Muscle layer of colon (tissue), 2 donors: ENCODE measurements around the gene SLC22A23.
A peak's percentile ranks its signal among the peaks of the same experiment; 100 is the strongest.

Experiments used
- H3K27ac ChIP-seq: one replicate; pipeline ENCODE4 v1.7.0; 2013; ENCODE audit warnings: low read depth, mild to moderate bottlenecking, low read length, moderate library complexity
- H3K27me3 ChIP-seq, 2 donors: one replicate each; pipeline ENCODE4 v1.7.0; 2013; ENCODE audit warnings: low read length in 2 of 2, mild to moderate bottlenecking in 2 of 2; ENCODE audit not compliant: insufficient read depth in 2 of 2, control insufficient read depth in 1 of 2
- H3K36me3 ChIP-seq: one replicate; pipeline ENCODE4 v1.7.0; 2013; ENCODE audit warnings: mild to moderate bottlenecking, low read length; ENCODE audit not compliant: insufficient read depth
- H3K4me1 ChIP-seq: one replicate; pipeline ENCODE4 v1.7.0; 2013; ENCODE audit warnings: mild to moderate bottlenecking, low read length; ENCODE audit not compliant: insufficient read depth
- H3K4me3 ChIP-seq, 2 donors: one replicate each; pipeline ENCODE4 v1.7.0; 2013; ENCODE audit warnings: low read length in 2 of 2, low read depth in 1 of 2, mild to moderate bottlenecking in 1 of 2, moderate library complexity in 1 of 2
- H3K9ac ChIP-seq: one replicate; pipeline ENCODE4 v1.7.0; 2013; ENCODE audit warnings: low read length
- H3K9me3 ChIP-seq: one replicate; pipeline ENCODE4 v1.7.0; 2013; ENCODE audit warnings: mild to moderate bottlenecking, low read length
- donor health status: abdominal sarcoma.
- donor health status: Adenocarcinoma of cecum.

The SLC22A23 gene

DNA sequence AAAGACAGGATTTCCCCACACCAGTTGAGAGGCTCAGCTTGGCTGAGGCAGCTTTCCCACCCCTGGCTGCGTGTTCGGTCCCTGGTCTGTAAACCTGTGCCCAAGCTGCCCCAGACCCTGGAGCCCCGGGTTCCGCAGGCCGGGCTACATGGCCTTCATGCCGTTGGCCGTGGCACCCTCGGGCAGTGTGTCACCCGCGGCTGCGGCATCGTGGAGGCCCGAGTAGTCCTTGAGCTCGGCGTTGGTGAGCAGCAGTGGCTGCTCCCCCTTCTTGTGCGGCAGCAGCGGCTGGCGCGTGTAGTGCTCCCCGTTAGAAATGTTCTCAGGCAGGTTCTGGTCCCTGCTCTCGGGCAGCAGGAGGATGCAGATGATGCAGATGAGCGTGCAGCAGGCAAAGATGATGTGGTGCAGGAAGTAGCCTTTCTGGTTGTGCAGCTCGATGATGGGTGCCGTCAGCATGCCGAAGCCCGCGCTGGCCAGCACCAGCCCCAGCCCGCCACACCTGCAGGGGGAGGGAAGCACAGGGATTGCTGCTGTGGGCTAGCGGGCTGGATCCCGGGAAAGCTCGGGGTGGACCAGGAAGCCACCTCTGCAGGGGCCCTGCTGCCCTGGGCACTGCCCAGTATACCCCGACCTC is 183.8 kb downstream of the SLC22A23 start:
- H3K27me3 ChIP-seq, result no peaks in the 10 kb centered on the region
- H3K27ac ChIP-seq, result no peak overlapping the region
- H3K9ac ChIP-seq, result no peak overlapping the region
- peaks cover 6% of the 10 kb centered on the region for H3K4me1 ChIP-seq
- H3K9me3 ChIP-seq, result no peaks in the 10 kb centered on the region
- peaks cover 35% of the 10 kb centered on the region for H3K36me3 ChIP-seq
- no peak overlapping the region for H3K4me3 ChIP-seq

DNA sequence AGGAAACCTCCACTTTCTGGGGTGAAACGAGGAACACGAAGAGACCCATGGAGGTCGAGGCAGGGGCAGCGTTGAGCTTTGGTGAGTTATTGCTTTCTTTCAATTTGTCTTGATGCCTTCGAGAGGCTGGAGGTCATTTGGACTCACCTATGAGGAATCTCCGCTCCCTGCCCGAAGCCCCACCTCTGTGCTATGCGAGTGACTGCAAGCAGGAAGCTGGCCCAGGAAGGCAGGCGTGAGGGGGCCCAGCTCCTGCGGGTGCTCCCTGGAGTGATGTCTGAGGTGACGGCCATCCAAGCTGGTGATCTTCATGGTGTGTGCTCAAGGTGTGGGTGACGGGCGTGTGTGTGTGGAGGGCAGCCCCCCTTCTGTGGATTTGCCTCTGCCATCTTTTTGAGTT is 185.1 kb downstream of the SLC22A23 start:
- Histone ChIP-seq H3K27ac (no peak overlapping the region), H3K4me3 (no peak overlapping the region), H3K9ac (no peak overlapping the region), H3K27me3 (no peaks in the 10 kb centered on the region), H3K36me3 (peaks cover 35% of the 10 kb centered on the region), H3K4me1 (peaks cover 6% of the 10 kb centered on the region), H3K9me3 (no peaks in the 10 kb centered on the region)

DNA sequence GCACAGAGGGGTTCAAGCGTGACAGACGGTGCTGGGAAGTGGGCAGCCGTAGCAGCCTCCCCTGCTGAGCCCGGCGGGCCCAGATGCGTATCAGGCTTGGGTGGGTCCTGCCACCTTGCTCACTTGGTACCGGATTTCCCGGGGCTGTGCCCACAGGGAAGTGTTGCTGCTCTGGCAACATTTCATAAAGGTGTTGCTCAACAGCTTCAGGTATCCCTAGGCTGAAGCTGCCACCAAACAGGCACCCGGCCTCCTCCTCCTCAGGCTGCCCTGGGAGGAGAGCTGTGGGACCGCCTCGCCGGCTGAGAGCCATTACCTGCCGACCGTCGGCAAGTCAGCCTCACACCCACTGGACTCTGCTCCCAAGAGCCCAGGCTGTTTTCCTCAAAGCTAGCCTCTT is 186.6 kb downstream of the SLC22A23 start:
- H3K4me3 ChIP-seq, result no peak overlapping the region
- H3K27me3 ChIP-seq, result no peaks in the 10 kb centered on the region
- H3K36me3 ChIP-seq, result peaks cover 35% of the 10 kb centered on the region
- peaks cover 6% of the 10 kb centered on the region for H3K4me1 ChIP-seq
- no peak overlapping the region for H3K27ac ChIP-seq
- H3K9ac ChIP-seq, result no peak overlapping the region
- H3K9me3 ChIP-seq, result no peaks in the 10 kb centered on the region

DNA sequence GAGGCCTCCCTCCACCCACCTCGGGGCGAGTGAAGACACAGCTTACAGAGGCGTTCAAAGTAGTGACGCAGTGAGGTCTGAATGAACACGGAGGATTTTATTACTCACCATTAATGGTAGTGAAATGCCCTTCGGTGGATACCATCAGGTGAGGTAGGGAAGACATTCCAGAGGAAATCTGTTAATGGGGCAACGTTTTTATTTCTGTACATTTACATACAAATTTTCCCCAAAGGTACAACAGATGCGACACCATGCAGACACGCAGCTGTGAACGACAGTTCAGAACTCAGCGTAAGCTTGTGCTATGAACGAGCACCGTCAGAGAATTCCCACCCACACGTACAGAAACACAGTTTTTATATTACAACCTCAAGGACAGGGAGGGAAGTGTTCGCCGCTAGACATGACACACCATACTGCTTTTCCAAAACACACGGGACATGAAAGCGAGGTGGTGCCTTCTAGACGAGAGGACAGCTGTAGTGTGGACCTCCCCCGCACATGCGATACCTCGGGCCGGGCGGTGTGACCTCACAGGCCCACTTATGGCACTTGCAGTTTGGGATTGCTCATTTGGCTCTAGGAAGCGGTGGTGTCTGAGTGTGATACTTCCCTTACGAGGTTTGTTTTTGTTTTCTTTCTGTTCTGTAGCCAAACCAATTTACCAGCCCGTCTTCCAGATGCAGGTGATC is 187.4 kb downstream of the SLC22A23 start:
- Histone ChIP-seq H3K4me1 (peaks cover 6% of the 10 kb centered on the region), H3K4me3 (no peak overlapping the region), H3K36me3 (peaks cover 39% of the 10 kb centered on the region), H3K9me3 (no peaks in the 10 kb centered on the region), H3K27me3 (no peaks in the 10 kb centered on the region), H3K27ac (no peak overlapping the region), H3K9ac (no peak overlapping the region)

DNA sequence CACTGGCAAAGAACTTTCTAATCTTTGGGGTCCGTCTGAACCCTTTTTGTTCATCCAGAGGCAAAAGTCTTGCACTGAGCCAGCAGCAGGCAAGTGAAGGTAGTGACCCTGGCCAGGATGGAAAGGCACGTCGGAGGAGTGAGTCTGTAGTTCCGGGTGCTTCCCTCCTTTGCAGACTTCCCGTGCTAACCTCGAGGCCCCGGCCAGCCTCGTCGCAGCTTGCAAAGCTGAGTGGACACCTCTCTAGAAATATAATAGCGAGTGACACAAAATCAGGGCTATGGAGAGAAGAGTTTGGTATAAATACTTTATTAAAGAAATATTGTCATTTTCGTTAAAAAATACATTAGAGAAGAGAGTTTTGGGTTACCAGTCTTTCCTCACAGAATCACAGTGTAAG is 188.2 kb downstream of the SLC22A23 start:
- Histone ChIP-seq H3K9me3 (no peaks in the 10 kb centered on the region), H3K27ac (no peak overlapping the region), H3K4me1 (peaks cover 3% of the 10 kb centered on the region), H3K27me3 (no peaks in the 10 kb centered on the region), H3K4me3 (no peak overlapping the region), H3K36me3 (peaks cover 40% of the 10 kb centered on the region), H3K9ac (no peak overlapping the region)

DNA sequence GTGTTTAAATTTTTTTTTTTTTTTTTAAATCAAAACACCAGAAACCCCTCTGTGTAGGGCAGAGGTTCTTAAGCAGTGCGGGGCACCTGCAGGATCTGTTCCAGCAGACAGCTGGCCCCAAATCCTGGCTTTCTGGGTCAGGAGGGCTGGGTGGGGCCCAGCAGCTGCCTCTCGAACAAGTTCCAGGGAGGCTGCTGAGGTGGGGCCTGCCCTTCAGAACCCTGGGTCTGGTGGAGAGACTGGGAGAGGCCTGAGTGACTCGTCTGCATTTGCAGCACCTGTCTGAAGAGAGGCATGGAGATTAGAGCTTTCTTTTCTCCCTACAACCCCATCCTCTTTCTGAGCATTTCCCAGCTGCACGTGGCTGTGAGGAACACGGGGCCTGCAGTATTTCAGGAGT is 189.7 kb downstream of the SLC22A23 start:
- Histone ChIP-seq H3K27me3 (no peaks in the 10 kb centered on the region), H3K4me1 (no peaks in the 10 kb centered on the region), H3K9ac (no peak overlapping the region), H3K4me3 (no peak overlapping the region), H3K9me3 (no peaks in the 10 kb centered on the region), H3K27ac (no peak overlapping the region), H3K36me3 (peaks cover 37% of the 10 kb centered on the region)

DNA sequence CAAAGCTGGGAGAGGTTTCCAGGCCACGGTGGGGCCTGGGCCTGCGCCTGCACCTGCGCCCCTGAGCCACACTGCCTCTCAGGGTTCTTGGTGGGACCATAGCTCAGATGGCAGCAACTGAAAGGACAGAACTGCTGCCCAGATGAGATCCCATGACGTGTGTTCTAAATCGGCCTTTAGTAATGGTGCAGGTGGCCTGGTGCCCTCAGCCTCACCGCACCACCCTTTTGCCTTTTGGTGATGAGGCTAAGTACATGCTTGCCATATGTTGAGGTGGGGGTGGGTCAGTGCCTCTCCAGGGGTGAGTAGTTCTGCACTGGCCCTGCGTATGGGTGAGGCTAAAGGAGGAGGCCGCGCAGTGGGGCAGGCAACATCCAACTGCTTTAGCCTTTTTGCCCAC is 190.7 kb downstream of the SLC22A23 start:
- no peak overlapping the region for H3K27ac ChIP-seq
- H3K9ac ChIP-seq, result no peak overlapping the region
- H3K27me3 ChIP-seq, result no peaks in the 10 kb centered on the region
- H3K4me3 ChIP-seq, result no peak overlapping the region
- H3K36me3 ChIP-seq, result peaks cover 37% of the 10 kb centered on the region
- H3K4me1 ChIP-seq, result peaks cover 8% of the 10 kb centered on the region
- no peaks in the 10 kb centered on the region for H3K9me3 ChIP-seq

- no peak overlapping the region for H3K4me3 ChIP-seq
- peaks cover 32% of the 10 kb centered on the region for H3K36me3 ChIP-seq
- no peak overlapping the region for H3K9ac ChIP-seq
- H3K27me3 ChIP-seq, result no peaks in the 10 kb centered on the region
- peaks cover 13% of the 10 kb centered on the region for H3K4me1 ChIP-seq
- no peaks in the 10 kb centered on the region for H3K9me3 ChIP-seq
- H3K27ac ChIP-seq, result no peak overlapping the region
These were observed 191.2 kb downstream of the SLC22A23 start for GRCh38 chr6:3265671-3266070.

- Histone ChIP-seq H3K27ac (no peak overlapping the region), H3K27me3 (no peaks in the 10 kb centered on the region), H3K36me3 (peaks cover 21% of the 10 kb centered on the region), H3K9ac (no peak overlapping the region), H3K4me1 (peaks cover 19% of the 10 kb centered on the region), H3K9me3 (no peaks in the 10 kb centered on the region), H3K4me3 (no peak overlapping the region)
These were observed 192.5 kb downstream of the SLC22A23 start for GRCh38 chr6:3264356-3264755.

GRCh38 chr6:3263096-3263495 is 193.8 kb downstream of the SLC22A23 start:
- H3K4me3 ChIP-seq, result no peak overlapping the region
- H3K9ac ChIP-seq, result no peak overlapping the region
- no peaks in the 10 kb centered on the region for H3K27me3 ChIP-seq
- no peaks in the 10 kb centered on the region for H3K9me3 ChIP-seq
- peaks cover 16% of the 10 kb centered on the region for H3K36me3 ChIP-seq
- no peak overlapping the region for H3K27ac ChIP-seq
- H3K4me1 ChIP-seq, result peaks cover 19% of the 10 kb centered on the region

GRCh38 chr6:3261921-3262320 is 194.9 kb downstream of the SLC22A23 start:
- H3K4me3 ChIP-seq, result no peak overlapping the region
- peak overlapping the region; percentile 27 for H3K9ac ChIP-seq
- H3K4me1 ChIP-seq, result peaks cover 19% of the 10 kb centered on the region
- H3K9me3 ChIP-seq, result no peaks in the 10 kb centered on the region
- no peaks in the 10 kb centered on the region for H3K27me3 ChIP-seq
- no peak overlapping the region for H3K27ac ChIP-seq
- peaks cover 16% of the 10 kb centered on the region for H3K36me3 ChIP-seq

GRCh38 chr6:3261518-3261820 is 195.4 kb downstream of the SLC22A23 start:
- peaks cover 19% of the 10 kb centered on the region for H3K4me1 ChIP-seq
- H3K36me3 ChIP-seq, result peaks cover 16% of the 10 kb centered on the region
- H3K27me3 ChIP-seq, result no peaks in the 10 kb centered on the region
- no peak overlapping the region for H3K27ac ChIP-seq
- H3K9ac ChIP-seq, result peak overlapping the region; percentile 27
- no peaks in the 10 kb centered on the region for H3K9me3 ChIP-seq
- no peak overlapping the region for H3K4me3 ChIP-seq
